HFFc6 (cell line): ENCODE data around the gene PIGM. TPM values are rescaled to one million over a fixed set of nuclear protein-coding genes. Genes with fewer than 3 reads are reported as not detected.

ENCODE experiments used
- DNase-seq: peaks from one replicate; pipeline ENCODE4 v3.0.0-alpha.2; 2018
- H3K27ac Mint-ChIP-seq: 2 replicates; pipeline ENCODE4 v1.8.0; 2020; ENCODE audit warnings: mild to moderate bottlenecking, mixed read lengths
- H3K27me3 Mint-ChIP-seq: 2 replicates; pipeline ENCODE4 v1.8.0; 2021; ENCODE audit warnings: mild to moderate bottlenecking, moderate library complexity, mixed read lengths; ENCODE audit not compliant: insufficient read depth
- H3K36me3 Mint-ChIP-seq: 2 replicates; pipeline ENCODE4 v1.8.0; 2021; ENCODE audit warnings: low read depth, mixed read lengths
- H3K4me1 Mint-ChIP-seq: 2 replicates; pipeline ENCODE4 v1.8.0; 2020; ENCODE audit warnings: low read depth, mixed read lengths
- H3K4me3 Mint-ChIP-seq: 2 replicates; pipeline ENCODE4 v1.8.0; 2020; ENCODE audit warnings: mild to moderate bottlenecking, moderate library complexity, mixed read lengths
- H3K9me3 Mint-ChIP-seq: 2 replicates; pipeline ENCODE4 v1.8.0; 2020; ENCODE audit warnings: mild to moderate bottlenecking, mixed read lengths
- CTCF ChIP-seq: fragments of 200-600 bp; sonication (generic); IDR thresholded peaks from 2 replicates; pipeline ENCODE4 v1.5.0; 2021; ENCODE audit warnings: antibody characterized with exemption, mild to moderate bottlenecking
- total RNA-seq, 6 experiments: library from RNA; stranded (reverse); fragmentation: NEBNext Ultra II Directional; extraction: Animal tissue kit (Norgen Biotek cat#: 25700); gene quantifications; 2 replicates in 1 of 6; 3 replicates in 5 of 6; pipeline ENCODE4 v1.2.3, GENCODE V29; 2021

PIGM gene
- total RNA-seq, 6 experiments from 2014 or later = 6.7 to 8.4 (median 7.7) TPM

- no peaks in the 10 kb centered on the region for H3K9me3 Mint-ChIP-seq
- no peak for DNase-seq
- no peaks in the 10 kb centered on the region for H3K36me3 Mint-ChIP-seq
- TF ChIP-seq CTCF = no peak
- H3K4me3 Mint-ChIP-seq = no peak overlapping the region
- H3K27ac Mint-ChIP-seq = no peak overlapping the region
- H3K27me3 Mint-ChIP-seq = peaks cover 3% of the 10 kb centered on the region; the same call in 1 of the 2 replicates
- peaks cover 22% of the 10 kb centered on the region for H3K4me1 Mint-ChIP-seq
These were observed 6.5 kb downstream of the PIGM start for GRCh38 chr1:160025314-160025713.

GRCh38 chr1:160024195-160024905 lies 7.4 kb downstream of the PIGM start:
- Mint-ChIP-seq H3K27ac (no peak overlapping the region), H3K9me3 (no peaks in the 10 kb centered on the region), H3K36me3 (no peaks in the 10 kb centered on the region), H3K4me3 (no peak overlapping the region), H3K27me3 (peaks cover 3% of the 10 kb centered on the region; the same call in 1 of the 2 replicates), H3K4me1 (peaks cover 23% of the 10 kb centered on the region)
- no peak for DNase-seq
- TF ChIP-seq CTCF = no peak

DNA sequence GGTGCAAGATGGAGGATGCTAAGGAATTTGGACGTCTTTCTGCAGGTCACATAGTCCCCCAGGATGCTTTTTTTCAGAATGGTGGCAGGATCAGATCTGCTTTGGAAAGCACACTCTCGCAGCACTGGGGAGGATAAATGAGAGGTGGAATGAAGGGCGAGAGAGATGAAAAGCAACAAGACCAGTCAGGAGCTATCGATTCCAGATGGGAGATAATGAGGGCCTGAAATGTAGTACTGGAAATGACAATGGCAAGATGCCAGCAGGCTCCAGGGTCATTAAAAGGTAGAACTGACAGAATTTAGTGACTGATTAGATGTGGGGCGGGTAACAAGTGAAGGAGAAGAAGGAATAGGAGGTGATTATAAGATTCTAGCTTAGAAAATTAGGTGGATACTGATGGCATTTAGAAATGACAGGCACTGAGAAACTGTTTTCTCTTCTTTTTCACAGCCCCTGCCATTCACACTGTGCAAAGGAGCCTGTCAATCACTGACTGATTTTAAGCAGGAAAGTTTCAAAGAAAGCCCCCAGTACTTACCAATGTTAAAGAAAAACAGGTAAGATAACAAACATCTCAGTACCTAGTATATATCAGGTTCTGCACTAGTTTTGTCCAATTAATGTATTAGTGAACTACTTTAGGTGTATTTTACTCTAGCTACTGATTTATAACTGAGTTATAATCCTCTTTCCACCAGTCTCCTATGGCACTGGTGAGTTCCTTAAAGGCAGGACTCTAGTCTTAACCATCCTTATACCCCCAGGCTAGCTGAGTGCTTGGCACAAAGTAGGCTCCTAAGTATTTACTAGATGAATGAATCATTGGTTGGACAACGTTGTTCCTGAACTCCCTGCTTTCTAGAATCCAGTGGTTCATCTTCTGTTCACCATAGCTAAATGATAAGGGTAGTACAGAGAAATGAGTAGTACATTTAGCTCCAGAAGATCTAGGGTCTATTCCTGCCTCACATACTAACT lies 9.2 kb downstream of the PIGM start:
- peaks cover 36% of the 10 kb centered on the region for H3K4me1 Mint-ChIP-seq
- no peak overlapping the region for H3K27ac Mint-ChIP-seq
- no peak overlapping the region for H3K4me3 Mint-ChIP-seq
- H3K9me3 Mint-ChIP-seq = no peaks in the 10 kb centered on the region
- TF ChIP-seq CTCF = no peak
- peak; percentile 65 for DNase-seq
- H3K36me3 Mint-ChIP-seq = no peaks in the 10 kb centered on the region
- H3K27me3 Mint-ChIP-seq = peaks cover 5% of the 10 kb centered on the region

DNA sequence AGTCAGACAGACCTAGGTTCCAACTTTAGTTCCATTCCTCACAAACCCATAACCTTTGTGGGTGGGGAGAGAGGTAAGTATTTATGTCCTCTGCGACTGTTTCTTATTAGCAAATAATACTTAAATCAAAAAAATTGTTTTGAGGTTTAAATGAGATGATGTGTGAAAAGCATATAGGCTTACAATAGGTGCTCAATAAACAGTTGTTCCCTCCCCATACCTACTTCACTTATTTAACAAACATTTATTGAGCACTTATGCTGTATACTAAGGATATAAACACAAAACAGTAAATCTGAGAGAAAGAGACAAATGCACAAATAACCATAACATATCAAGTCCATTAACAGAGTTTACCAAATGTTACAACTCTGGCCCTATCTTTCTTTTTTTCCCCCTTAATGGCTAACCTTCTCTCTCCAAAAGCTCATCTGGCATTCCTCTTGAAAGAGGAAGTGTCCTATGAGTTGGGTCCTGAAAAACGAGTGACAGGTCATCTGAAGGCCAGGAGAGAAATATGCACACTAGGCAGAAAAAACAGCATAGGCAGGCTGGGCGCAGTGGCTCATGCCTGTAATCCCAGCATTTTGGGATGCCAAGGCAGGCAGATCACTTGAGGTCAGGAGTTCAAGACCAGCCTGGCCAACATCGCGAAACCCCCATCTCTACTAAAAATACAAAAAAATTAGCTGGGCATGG lies 10.3 kb downstream of the PIGM start:
- Mint-ChIP-seq H3K27me3 (peaks cover 5% of the 10 kb centered on the region), H3K4me1 (peaks cover 36% of the 10 kb centered on the region), H3K36me3 (no peaks in the 10 kb centered on the region), H3K9me3 (no peaks in the 10 kb centered on the region), H3K27ac (no peak overlapping the region), H3K4me3 (no peak overlapping the region)
- DNase-seq = no peak
- no peak for TF ChIP-seq CTCF

DNA sequence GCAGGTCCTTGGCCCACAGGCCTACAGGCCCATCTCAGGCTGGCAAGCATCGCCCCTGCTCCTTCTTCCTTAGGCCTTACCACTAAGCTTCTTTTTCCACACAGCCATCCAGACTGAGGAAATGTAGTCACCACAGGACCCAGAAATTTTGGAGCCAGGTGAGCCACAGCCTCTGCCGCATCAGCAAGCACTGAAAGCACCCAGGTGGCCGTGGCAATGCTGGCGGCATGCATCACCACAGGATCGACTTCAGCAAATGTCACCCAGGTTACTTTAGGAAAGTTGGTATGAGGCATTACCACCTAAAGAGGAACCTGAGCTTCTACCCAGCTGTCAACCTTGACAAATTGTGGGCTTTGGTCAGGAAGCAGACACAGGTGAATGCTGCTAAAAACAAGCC lies 11.6 kb downstream of the PIGM start:
- Mint-ChIP-seq H3K36me3 (no peaks in the 10 kb centered on the region), H3K27ac (no peak overlapping the region), H3K4me3 (no peak overlapping the region), H3K9me3 (no peaks in the 10 kb centered on the region), H3K27me3 (peaks cover 5% of the 10 kb centered on the region), H3K4me1 (peaks cover 36% of the 10 kb centered on the region)
- no peak for DNase-seq
- TF ChIP-seq CTCF = no peak
